ENCODE measurements around the gene MT1M. TPM values are rescaled to one million over a fixed set of nuclear protein-coding genes. Genes with fewer than 3 reads are reported as not detected.

MT1M gene
- total RNA-seq, 1 donor from 2014 or later = 0.90 TPM

DNA sequence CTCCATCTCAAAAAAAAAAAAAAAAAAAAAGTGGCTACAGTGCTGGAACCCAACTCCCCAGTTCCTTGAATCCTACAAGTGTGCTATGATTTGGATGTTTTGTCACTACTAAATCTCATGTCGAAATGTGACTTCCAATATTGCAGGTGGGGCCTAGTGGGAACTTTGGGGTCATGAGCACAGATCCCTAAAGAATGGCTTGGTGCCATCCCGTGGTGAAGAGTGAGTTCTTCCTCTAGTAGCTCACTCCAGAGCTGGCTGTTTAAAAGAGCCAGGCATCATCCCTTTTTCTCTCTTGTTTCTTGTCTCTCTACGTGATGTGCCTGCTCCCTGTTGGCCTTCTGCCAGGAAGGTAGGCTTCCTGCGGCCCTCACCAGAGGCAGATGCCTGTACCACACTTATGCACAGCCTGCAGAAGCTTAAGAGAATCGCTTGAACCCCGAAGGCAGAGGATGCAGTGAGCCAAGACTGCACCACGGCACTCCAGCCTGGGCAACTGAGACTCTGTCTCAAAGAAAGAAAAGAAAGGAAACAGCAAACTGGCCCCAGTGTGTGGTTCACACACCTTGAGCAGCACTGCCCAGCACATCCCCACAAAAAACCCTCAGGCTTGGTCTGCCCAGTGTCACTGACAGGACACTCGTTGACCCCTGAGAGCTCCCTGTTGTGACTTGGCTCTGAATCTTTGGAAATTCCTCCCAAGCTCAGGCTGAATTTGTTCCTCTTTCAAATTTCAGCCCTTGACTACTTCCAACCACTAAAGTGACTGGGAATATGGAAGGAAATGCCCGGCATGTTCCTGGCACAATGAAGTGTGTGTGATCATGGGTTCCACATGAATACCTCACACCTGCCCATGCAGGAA lies 3.7 kb upstream of the MT1M start:
- DNase-seq (ENCODE audit: low read depth in 2 of 2) = no peak

DNA sequence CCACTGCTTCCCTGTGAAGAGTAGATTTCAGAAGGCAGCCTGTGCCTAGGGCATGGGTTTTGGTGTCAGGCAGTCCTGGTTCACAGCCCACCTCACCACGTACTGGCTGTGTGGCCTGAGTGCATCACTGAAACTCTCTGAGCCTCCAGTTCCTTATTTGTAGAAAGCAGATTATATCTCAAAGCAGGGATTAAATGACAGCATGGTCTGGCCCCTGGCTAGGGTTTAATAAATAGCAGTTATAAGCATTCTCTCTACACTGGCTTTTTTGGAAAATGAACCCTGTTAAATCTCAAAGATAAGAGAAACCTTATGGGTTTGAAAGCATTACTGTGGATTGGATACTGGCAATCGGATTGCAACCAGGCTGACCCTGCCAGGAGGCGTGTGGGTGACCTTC lies 2.9 kb upstream of the MT1M start:
- no peak for DNase-seq (ENCODE audit: low read depth in 2 of 2)

DNA sequence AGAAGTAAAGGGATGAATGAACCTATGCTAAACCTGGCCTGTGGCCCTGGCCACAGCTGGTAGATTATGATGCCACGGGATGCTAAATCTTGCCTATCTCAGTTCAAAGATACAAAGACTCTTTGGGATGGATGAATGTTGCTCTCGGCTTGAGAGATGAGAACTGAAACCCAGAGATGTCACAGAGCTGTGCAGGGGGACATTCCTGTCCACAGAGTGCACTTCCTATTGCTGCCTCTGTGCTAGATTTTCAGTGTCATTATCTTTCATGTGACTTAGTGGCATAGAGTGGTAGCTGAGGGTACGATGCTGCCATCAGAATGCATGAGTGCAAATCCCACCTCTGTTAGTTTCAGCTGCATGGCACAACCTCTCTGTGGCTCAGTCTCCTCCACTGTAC lies 2.3 kb upstream of the MT1M start:
- DNase-seq (ENCODE audit: low read depth in 2 of 2) = no peak

DNA sequence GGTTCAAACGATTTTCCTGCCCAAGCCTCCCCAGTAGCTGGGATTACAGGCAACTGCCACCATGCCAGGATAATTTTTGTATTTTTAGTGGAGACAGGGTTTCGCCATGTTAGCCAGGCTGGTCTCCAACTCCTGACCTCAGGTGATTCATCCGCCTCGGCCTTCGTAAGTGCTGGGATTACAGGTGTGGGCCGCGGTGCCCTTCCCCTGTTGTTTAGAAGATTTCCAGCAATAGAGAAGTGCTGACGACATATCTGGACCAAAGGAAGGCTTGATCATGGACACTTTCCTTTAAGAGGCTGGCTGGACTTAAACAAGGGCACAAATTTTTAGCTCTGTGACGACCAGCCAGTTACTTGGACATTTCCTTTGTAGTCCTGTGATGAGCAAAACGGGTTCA lies 1.3 kb upstream of the MT1M start:
- no peak for DNase-seq (ENCODE audit: low read depth in 2 of 2)

DNA sequence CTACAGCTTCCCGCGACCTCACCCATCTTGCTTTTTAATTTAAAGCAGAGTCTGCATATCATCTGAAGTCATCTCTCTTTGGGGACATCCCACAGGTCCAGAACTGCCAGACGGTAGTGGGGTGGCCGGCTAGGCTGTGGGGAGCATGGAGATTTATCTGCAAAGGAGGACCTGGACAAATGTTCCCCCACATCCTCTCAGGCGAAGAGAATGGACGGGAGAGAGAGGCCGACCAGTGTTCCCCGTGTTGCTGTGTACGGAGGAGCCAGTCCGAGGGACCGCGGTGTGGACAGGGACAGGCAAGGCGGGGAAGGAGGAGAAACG lies 665 bp upstream of the MT1M start:
- DNase-seq (ENCODE audit: low read depth in 2 of 2) = no peak

DNA sequence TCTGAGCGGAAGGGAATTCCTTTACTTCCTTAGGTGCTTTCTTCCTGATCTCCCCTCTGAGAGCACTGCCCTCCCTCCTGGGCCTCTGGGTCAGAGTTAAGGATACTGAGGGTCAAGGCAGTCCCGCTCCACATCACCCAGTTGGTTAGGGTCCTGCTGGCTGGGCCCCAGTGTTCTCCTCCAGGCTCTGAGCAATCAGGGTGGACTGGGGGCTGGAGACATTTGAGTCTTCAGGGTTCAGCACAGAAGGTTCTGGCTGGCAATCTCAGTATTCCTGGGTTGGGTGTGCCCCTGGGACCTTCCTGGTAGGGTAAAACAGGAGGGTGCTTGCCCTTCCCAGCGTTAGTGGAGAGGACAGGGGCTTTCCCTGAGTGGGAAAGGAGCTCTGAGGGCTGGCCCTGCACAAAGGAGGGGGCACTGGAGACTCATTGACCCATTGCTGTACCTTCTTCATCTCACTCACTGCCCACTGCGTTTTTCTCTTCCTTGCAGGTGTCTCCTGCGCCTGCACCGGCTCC lies 448 bp downstream of the MT1M start:
- DNase-seq (ENCODE audit: low read depth in 2 of 2) = no peak

DNA sequence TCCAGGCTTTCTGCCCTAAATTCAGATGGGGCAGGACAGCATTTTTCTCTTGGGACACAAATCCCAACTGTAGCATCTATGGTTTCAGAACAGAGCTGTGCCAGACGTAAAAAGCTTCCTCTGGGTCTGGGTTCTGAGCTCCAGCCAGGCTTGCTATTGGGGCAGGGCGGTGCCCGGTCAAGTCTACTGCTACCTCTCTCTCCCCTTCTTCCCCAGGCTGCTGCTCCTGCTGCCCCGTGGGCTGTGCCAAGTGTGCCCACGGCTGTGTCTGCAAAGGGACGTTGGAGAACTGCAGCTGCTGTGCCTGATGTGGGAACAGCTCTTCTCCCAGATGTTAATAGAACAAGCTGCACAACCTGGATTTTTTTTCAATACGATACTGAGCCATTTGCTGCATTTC lies 1.1 kb downstream of the MT1M start:
- no peak for DNase-seq (ENCODE audit: low read depth in 2 of 2)

DNA sequence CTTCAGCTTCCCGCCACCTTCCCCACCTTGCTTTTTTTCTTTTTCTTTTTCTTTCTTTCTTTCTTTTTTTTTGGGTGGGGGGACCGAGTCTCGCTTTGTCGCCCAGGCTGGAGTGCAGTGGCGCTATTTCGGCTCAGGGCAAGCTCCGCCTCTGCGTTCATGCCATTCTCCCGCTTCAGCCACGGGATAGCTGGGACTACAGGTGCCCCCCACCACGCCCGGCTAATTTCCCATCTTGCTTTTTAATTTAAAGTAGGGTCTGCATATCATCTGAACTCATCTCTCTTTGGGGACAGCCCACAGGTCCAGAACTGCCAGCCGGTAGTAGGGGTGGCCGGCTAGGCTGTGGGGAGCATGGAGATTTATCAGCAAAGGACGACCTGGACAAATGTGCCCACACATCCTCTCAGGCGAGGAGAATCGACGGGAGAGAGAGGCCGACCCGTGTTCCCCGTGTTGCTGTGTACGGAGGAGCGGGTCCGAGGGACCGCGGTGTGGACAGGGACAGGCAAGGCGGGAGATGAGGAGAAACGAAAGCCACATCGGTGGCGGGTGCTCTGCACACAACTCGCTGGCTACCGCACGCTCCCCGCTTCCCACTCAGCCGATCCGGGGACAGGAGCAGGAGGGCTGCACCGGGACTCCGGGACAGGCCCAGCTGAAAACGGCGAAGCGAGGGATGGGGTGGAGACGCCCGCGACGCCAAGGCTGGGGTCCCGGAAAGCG lies 2.4 kb downstream of the MT1M start:
- no peak for DNase-seq (ENCODE audit: low read depth in 2 of 2)

DNA sequence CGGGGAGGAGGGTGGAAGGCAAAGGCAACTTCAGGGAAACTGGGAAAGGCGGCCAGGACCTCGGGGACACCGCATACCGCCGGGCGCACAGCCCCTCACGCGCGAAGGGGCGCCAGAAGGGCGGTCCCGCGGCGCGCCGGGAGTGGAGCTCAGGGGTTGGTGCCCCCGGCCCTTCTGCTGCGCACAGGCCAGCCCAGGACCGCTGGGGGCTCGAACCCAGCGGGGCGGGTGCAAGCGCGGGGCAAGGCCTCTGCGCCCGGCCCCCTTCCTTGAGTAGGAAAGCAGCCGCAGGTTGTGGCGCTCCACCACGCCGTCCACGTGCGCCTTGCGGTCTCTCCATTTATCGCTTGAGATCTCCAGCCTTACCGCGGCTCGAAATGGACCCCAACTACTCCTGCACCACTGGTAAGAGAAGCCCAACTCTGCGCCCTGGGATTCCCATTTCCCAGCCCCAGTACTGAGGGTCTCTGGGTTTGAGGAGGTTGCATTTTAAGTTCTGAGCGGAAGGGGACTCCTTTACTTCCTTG lies 3.0 kb downstream of the MT1M start:
- no peak for DNase-seq (ENCODE audit: low read depth in 2 of 2)

DNA sequence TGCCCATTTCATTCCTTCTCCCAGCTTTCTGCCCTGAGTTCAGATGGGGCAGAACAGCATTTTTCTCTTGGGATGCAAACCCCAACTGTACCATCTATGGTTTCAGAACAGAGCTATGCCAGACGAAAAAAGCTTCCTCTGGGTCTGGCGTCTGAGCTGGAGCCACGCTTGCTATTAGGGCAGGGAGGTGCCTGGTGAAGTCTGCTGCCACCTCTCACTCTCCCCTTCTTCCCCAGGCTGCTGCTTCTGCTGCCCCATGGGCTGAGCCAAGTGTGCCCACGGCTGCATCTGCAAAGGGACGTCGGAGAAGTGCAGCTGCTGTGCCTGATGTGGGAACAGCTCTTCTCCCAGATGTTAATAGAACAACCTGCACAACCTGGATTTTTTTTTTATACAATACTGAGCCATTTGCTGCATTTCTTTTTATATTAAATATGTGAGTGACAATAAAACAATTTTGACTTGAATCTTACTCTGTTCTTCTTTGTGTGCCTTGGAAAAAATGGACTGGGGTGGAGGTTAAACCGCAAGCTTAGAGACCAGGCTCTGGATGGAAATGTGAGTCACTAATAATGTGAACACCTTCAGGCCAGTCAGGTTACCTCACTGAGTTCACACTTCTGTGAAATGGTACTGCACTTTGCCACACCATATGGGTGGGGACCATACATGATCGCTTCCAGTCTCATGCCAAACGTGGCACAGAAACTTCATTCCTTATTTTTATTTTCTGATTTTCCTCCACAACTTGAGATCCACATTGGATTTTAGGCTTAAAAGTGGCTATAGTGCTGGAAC lies 4.4 kb downstream of the MT1M start:
- DNase-seq (ENCODE audit: low read depth in 2 of 2) = no peak

DNA sequence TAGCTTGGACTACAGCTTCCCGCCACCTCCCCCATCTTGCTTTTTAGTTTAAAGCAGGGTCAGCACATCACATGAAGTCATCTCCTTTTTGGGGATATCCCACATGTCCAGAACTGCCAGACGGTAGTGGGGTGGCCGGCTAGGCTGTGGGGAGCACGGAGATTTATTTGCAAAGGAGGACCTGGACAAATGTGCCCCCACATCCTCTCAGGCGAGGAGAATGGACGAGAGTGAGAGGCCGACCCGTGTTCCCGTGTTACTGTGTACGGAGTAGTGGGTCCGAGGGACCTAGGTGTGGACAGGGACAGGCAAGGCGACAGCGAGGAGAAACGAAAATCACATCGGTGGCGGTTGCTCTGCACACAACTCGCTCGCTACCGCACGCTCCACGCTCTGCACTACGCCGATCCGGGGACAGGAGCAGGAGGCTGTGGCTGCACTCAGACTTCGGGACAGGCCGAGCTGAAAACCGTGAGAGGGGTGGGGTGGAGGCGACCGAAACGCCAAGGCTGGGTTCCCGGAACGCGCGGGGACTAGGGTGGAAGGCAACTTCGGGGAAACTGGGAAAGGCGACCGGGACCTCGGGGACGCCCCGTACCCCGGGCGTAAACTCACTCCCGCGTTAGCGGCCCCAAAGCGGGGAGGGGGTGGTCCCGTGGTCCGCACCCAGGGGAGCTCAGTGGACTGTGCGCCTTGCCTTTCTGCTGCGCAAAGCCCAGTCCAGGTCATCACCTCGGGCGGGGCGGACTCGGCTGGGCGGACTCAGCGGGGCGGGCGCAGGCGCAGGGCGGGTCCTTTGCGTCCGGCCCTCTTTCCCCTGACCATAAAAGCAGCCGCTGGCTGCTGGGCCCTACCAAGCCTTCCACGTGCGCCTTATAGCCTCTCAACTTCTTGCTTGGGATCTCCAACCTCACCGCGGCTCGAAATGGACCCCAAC lies 5.6 kb downstream of the MT1M start, which contains the start of gene MT1A:
Gene MT1A, plus strand, starts transcription at position 853 of the 937 bp plus-strand sequence. Its CDS starts 73 bp downstream, at position 926.
- peak in 1 of 2 donors; percentile 58 for DNase-seq (ENCODE audit: low read depth in 2 of 2)

DNA sequence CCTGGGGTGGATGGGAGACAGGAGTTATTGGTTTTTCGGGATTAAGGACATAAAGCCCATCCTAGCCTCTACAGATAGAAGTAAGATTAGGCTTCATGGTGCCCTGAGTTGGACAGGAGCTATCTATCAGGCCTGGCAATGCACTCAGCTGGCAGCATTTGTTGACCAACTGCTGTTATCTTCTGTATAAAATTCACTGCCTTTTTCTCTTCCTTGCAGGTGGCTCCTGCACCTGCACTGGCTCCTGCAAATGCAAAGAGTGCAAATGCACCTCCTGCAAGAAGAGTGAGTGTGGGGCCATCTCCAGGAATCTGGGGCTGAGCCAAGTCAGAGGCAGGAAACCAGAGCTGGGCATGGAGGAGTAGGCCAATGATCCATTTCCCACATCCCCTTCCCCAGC lies 6.6 kb downstream of the MT1M start:
- DNase-seq (ENCODE audit: low read depth in 2 of 2) = no peak

DNA sequence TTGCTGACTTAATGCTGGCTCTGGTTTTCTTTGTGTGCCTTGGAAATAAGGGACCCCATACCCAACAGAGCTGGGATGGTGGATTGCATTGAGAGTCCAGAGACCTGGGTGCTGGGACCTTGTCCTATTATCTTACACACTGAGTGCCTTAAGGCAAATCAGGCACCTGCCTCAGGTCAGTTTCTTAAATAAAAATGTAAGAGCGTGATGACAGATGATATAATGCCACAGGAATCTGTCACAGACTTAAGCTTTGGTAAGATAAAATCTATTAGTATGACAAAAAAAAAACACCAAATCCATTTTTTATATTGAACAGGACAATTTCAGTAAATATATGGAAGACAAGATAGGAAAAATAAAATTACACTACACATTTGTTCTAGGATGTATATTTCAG lies 7.6 kb downstream of the MT1M start:
- DNase-seq (ENCODE audit: low read depth in 2 of 2) = no peak

DNA sequence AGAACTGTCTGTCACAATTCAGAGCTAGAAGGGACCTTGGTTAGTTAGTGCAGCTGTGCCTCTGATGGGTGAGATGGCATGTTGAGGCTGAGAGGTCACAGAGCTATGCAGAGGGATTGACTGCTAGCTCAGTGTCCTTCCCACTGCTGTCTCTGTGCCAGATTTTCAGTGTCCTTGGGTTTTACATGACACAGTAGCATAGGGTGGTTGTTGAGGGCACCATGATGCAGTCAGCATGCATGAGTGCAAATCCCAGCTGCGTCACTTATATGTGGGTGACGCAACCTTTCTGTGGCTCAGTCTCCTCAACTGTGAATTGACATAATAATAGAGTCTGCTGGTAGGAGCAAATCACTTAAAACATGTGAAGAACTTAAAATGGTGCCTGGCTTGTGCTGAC lies 8.7 kb downstream of the MT1M start:
- no peak for DNase-seq (ENCODE audit: low read depth in 2 of 2)

DNA sequence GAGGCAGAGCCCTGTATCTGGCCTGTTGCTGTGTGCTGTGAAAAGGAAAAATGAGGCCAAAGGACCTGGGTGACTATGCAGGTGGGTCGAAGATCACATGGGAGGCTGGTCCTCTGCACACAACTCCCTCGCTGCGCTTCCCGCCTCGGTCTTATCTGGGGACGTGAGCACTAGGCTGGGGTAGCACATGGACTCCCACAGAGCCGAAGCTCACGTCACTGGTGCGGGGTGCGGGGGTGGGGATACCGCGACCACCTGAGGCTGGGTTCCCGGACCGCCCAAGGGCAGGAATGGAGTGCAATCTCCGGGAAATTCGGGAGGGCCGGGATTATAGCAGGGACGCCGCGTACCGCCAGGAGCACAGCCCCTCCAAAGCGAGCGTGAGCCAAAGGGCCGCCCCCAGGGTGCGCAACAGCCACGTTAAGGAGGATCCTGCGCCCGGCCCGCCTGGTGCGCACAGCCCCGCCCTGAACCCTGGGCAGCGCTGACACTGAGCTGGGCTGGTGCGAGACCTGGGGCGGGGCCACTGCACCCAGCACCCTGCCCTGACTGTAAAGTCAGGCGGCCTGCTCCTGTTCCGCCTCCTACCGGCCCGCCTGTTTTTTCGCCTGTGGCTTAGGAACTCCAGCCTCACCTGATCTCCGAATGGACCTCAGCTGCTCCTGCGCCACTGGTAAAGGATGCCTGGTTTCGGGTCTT lies 10.8 kb downstream of the MT1M start:
- peak in 1 of 2 donors; percentile 34 for DNase-seq (ENCODE audit: low read depth in 2 of 2)

DNA sequence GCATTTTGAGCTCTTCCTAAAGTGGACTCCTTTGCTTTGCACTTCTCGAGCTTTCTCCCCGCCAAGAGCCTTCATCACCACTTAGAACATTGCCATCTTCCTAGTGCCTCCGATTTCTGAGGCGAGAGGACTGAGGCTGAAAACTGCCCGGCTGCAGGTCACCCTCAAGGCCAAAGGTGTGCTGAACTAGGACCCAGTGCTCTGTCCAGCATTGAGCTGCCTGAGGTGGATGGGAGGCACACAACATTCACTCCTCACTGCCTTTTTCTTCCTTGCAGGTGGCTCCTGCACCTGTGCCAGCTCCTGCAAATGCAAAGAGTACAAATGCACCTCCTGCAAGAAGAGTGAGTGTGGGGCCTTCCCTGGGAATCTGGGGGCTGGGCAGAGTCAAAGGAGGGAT lies 11.4 kb downstream of the MT1M start:
- no peak for DNase-seq (ENCODE audit: low read depth in 2 of 2)

DNA sequence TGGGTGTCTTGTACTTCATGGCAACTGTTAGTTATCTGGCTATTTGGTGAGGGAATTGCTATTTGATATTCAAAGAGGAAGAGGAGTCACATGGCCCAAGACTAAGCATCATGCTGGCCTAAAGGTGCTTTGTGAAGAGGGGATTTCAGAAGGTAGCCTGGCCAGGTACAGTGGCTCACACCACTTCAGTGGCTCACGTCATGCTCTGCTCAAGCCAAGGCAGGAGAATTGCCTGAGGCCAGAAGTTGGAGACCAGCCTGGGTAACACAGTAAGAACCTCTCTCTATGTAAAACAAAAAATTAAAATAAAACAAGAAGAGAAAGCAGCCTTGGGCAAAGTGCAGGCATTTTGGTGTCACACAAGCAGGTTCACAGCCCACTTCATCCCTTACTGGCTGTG lies 12.9 kb downstream of the MT1M start:
- DNase-seq (ENCODE audit: low read depth in 2 of 2) = no peak

DNA sequence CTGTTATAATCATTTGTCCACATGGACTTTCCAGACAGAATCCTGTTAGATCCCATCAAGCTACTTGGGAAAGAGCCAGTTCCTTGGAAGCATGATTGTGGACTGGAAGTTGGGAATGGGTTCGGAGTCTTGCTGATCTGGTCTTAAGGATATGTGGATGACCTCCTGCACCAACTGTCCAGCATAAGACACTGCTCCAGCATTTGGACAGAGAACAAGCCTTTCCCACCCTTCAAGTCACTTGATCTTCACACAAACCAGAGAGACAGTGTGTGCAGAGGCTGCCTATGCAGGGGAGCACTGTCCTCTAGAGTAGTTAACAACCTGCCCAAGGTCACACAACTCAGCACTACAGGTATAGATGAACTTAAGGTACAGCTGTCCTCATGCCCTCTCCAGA lies 13.4 kb downstream of the MT1M start:
- no peak for DNase-seq (ENCODE audit: low read depth in 2 of 2)

DNA sequence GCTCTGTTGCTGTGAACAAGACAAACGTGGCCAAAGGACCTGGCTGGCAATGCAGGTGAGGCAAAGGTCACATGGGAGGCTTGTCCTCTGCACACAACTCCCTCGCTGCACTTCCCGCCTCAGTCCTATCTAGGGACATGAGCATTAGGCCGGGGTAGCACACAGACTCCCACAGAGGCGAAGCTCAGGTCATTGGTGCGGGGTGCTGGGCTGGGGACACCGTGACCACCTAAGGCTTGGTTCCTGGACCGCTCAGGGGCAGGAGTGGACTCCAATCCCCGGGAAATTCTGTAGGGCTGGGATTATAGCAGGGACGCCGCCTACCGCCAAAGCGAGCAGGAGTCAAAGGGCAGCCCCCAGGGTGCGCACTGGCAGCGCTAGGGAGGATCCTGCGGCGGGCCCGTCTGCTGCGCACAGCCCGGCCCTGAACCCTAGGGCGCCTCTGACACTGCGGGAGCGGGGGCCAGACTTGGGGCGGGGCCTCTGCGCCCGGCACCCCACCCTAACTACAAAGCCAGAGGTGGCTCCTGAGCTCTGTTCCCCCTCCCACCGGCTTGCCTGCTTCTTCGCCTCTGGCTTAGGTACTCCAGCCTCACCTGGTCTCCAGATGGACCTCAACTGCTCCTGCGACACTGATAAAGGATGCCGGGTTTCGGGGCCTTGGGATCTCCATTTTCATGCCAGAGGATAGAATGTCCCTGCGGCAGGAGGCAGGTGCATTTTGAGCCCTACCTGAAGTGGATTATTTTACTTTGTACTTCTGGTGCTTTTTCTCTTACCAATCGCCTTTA lies 15.4 kb downstream of the MT1M start:
- DNase-seq (ENCODE audit: low read depth in 2 of 2) = no peak

All from dermis microvascular lymphatic vessel endothelial cell (primary cell).